ENCODE measurements around the gene TRIM41. TPM values are rescaled to one million over a fixed set of nuclear protein-coding genes. Genes with fewer than 3 reads are reported as not detected.
"Not testable (repeated sequence)": the region's sequence is repeated elsewhere in the genome, so short reads cannot be mapped to it uniquely, and the experiment has no call there.

The TRIM41 gene
- total RNA-seq, 1 experiment from 2014 or later = 14.0 TPM

DNA sequence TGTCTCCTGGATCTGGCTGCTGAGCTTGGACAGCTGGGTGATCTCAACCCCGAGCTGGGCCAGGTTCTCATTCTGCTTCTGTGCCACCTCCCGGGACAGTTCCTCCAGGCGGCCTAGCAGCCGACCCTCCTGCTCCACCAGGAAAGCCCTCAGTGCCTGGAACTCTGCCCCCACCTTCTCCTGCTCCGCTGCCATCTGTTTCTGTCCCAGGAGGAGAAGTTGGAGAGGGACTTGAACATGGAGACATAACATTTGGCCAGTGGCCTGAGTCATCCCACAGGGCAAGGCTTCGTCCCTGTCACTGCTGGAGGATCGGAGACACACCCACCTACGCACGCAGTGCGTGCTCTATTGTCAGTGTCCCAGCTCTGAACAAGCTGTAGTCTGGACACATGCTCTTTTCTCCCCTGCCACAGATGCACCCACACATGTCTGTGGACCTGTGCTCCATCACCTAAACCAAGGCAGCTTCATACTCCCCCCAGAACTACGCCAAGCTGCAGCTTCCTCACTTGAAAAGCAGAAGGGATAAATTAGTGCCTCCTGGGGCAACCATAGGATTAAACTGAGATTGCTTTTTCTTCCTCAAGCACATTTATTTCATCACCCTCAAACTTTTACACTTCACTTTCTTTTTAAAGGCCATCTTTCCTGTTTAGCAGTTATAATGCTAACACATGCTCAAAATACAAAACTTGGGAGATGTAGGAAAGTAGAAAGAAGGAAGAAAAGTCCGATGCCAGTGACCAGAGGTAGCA is 23.0 kb upstream of the TRIM41 start:
- no peak overlapping the region for H3K4me3 ChIP-seq
- no peak overlapping the region for H3K27ac ChIP-seq
- no peaks in the 10 kb centered on the region for H3K9me3 ChIP-seq (replicated peaks)
- DNase-seq (ENCODE audit: low read depth in 1 of 2, low spot score in 2 of 2) = no peak
- peaks cover 5% of the 10 kb centered on the region; the same call in 1 of the 2 replicates for H3K36me3 ChIP-seq
- H3K4me1 ChIP-seq (replicated peaks) = peaks cover 5% of the 10 kb centered on the region
- no peaks in the 10 kb centered on the region for H3K27me3 ChIP-seq (replicated peaks)

GRCh38 chr5:181200816-181201215 is 22.3 kb upstream of the TRIM41 start:
- Histone ChIP-seq H3K4me3 (no peak overlapping the region), H3K27me3 (replicated peaks) (no peaks in the 10 kb centered on the region), H3K9me3 (replicated peaks) (no peaks in the 10 kb centered on the region), H3K4me1 (replicated peaks) (peaks cover 11% of the 10 kb centered on the region), H3K36me3 (peaks cover 5% of the 10 kb centered on the region; the same call in 1 of the 2 replicates), H3K27ac (no peak overlapping the region)
- no peak for DNase-seq (ENCODE audit: low read depth in 1 of 2, low spot score in 2 of 2)

- H3K27me3 ChIP-seq (replicated peaks) = no peaks in the 10 kb centered on the region
- H3K4me3 ChIP-seq = no peak overlapping the region
- no peak for DNase-seq (ENCODE audit: low read depth in 1 of 2, low spot score in 2 of 2)
- H3K36me3 ChIP-seq = no peaks in the 10 kb centered on the region
- no peaks in the 10 kb centered on the region for H3K9me3 ChIP-seq (replicated peaks)
- H3K4me1 ChIP-seq (replicated peaks) = peaks cover 18% of the 10 kb centered on the region
- no peak overlapping the region for H3K27ac ChIP-seq
These were observed 19.9 kb upstream of the TRIM41 start for GRCh38 chr5:181203093-181203711.

- Histone ChIP-seq H3K27ac (no peak overlapping the region), H3K4me3 (peak overlapping the region; percentile 63), H3K27me3 (replicated peaks) (no peaks in the 10 kb centered on the region), H3K4me1 (replicated peaks) (peaks cover 18% of the 10 kb centered on the region), H3K9me3 (replicated peaks) (no peaks in the 10 kb centered on the region), H3K36me3 (no peaks in the 10 kb centered on the region)
- peak; percentile 58 to 65 for DNase-seq (ENCODE audit: low read depth in 1 of 2, low spot score in 2 of 2)
These were observed 19.3 kb upstream of the TRIM41 start for GRCh38 chr5:181203777-181204112.

GRCh38 chr5:181204113-181204825 is 18.8 kb upstream of the TRIM41 start:
- H3K27me3 ChIP-seq (replicated peaks) = no peaks in the 10 kb centered on the region
- DNase-seq (ENCODE audit: low read depth in 1 of 2, low spot score in 2 of 2) = peak in 1 of 2 experiments; percentile 68
- H3K36me3 ChIP-seq = no peaks in the 10 kb centered on the region
- peak overlapping the region; percentile 63 for H3K4me3 ChIP-seq
- H3K27ac ChIP-seq = 0 out of 2 replicates have a peak overlapping the region, but pooled peaks have one; percentile 5
- H3K9me3 ChIP-seq (replicated peaks) = no peaks in the 10 kb centered on the region
- peaks cover 18% of the 10 kb centered on the region for H3K4me1 ChIP-seq (replicated peaks)

GRCh38 chr5:181204826-181205760 is 18.0 kb upstream of the TRIM41 start, which contains the start of gene TRIM7:
TSS of gene TRIM7 (minus strand) at chr5:181205196. CDS start at chr5:181205110, 86 bp downstream.
- H3K4me3 ChIP-seq = peak within 1 kb of the TSS; percentile 63
- peak; percentile 88 to 91 for DNase-seq (ENCODE audit: low read depth in 1 of 2, low spot score in 2 of 2)
- H3K9me3 ChIP-seq (replicated peaks) = no peaks in the 10 kb centered on the region
- H3K4me1 ChIP-seq (replicated peaks) = peaks cover 18% of the 10 kb centered on the region
- H3K27ac ChIP-seq = peak within 1 kb of the TSS; percentile 5; the same call in 1 of the 2 replicates
- no peaks in the 10 kb centered on the region for H3K27me3 ChIP-seq (replicated peaks)
- H3K36me3 ChIP-seq = no peaks in the 10 kb centered on the region

DNA sequence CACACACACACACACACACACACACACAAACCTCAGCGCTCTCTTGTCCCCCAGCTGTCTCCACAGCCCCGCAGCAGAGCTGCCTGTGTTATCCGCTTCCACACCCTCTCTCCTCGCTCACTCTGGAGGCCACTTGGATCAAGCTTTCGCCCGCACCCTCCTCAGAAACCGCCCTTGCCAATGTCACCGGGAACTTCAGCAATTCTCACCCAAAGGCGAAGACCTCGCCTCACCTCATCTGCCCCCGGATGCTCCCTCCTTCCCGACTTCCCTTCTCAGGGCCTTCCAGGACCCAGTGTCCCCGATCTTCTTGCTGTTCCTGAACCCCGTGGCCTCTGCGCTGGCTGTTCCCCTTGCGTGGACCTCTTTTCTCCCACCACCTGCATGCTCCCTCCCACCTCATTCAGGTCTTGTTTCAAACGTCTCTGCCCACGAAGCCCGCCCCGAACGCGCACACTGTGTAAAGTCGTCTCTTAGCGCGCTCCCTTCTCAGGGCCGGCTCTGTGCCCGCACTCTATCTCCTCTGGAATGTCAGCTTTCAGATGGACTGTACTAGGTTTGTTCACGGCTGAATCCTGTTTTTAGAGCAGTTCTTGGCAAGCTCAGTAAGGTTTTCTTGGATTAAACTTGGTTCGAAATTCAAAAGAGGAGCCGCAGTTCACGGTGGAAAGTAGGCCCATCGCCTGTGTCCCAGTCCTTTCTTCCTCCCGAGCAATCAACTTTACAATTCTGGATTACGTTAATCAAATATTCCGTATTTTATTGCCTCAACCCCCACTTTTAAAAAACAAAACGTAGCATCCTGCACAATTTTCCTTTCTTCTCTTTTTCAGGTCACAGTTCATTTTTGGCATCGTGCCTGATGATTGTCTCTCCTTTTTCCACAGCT is 17.1 kb upstream of the TRIM41 start:
- Histone ChIP-seq H3K27me3 (replicated peaks) (no peaks in the 10 kb centered on the region), H3K27ac (no peak overlapping the region), H3K9me3 (replicated peaks) (no peaks in the 10 kb centered on the region), H3K4me3 (peak overlapping the region; percentile 63), H3K36me3 (no peaks in the 10 kb centered on the region), H3K4me1 (replicated peaks) (peaks cover 18% of the 10 kb centered on the region)
- peak in 1 of 2 experiments; percentile 47 for DNase-seq (ENCODE audit: low read depth in 1 of 2, low spot score in 2 of 2)

DNA sequence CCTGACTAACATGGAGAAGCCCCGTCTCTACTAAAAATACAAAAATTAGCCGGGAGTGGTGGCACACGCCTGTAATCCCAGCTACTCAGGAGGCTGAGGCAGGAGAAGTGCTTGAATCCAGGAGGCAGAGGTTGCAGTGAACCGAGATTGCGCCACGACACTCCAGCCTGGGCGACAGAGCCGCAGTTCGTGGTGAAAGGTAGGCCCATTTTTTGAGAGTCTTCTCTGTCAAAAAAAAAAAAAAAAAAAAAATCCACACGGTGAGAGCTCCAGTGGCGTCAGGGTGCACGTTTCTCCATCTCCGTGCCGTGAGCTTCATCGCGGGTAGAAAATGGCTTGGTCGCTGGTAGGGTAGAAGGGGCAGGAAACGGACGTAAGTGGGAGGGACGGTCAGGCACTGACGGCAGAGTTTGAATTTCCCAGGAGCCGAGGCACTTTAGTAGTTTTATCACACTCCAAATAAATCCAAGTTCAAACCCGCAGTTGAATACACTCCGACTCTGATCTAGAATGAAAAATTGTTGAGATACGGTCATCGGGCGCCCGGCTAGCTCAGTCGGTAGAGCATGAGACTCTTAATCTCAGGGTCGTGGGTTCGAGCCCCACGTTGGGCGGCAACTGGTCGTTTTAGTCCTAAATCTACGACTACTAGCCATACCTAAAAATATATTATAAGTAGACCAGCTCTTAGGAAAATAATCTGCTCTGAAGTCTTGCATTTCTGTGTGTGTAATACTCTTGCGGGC is 15.7 kb upstream of the TRIM41 start:
- Histone ChIP-seq H3K27ac (peak overlapping the region; percentile 76), H3K4me3 (peak overlapping the region; percentile 43), H3K4me1 (replicated peaks) (peaks cover 18% of the 10 kb centered on the region), H3K27me3 (replicated peaks) (no peaks in the 10 kb centered on the region), H3K9me3 (replicated peaks) (no peaks in the 10 kb centered on the region), H3K36me3 (no peaks in the 10 kb centered on the region)
- DNase-seq (ENCODE audit: low read depth in 1 of 2, low spot score in 2 of 2) = peak; percentile 94 to 98

DNA sequence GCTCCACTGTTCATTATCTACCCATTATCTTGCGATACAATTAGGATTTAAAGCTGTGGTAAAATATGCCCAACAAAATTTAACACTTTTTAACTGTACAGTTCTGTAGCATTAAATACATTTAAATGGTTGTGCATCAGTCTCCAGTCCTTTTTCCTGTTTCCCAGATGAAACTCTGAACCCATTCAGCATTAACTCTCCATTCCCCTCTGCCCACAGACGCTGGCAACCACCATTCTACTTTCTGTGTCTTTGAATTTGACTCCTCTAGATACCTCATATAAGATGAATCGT is 15.2 kb upstream of the TRIM41 start:
- peaks cover 18% of the 10 kb centered on the region for H3K4me1 ChIP-seq (replicated peaks)
- H3K4me3 ChIP-seq = no peak overlapping the region
- H3K27me3 ChIP-seq (replicated peaks) = no peaks in the 10 kb centered on the region
- H3K27ac ChIP-seq = no peak overlapping the region
- no peaks in the 10 kb centered on the region for H3K36me3 ChIP-seq
- DNase-seq (ENCODE audit: low read depth in 1 of 2, low spot score in 2 of 2) = no peak
- no peaks in the 10 kb centered on the region for H3K9me3 ChIP-seq (replicated peaks)

DNA sequence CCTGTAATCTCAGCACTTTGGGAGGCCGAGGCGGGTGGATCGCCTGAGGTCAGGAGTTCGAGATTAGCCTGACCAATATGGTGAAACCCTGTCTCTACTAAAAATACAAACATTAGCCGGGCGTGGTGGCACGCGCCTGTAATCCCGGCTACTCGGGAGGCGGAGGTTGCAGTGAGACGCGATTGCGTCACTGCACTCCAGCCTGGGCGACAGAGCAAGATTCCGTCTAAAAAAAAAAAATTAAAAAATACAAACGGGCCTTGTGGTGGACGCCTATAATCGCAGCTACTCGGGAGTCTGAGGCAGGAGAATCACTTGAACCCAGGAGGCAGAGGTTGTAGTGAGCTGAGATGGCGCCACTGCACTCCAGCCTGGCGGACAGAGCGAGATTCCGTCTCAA is 14.1 kb upstream of the TRIM41 start:
- H3K27ac ChIP-seq; H3K27me3 ChIP-seq (replicated peaks); DNase-seq (ENCODE audit: low read depth in 1 of 2, low spot score in 2 of 2); H3K4me3 ChIP-seq; H3K9me3 ChIP-seq (replicated peaks); H3K36me3 ChIP-seq: not testable (repeated sequence)
- peaks cover 18% of the 10 kb centered on the region for H3K4me1 ChIP-seq (replicated peaks)

DNA sequence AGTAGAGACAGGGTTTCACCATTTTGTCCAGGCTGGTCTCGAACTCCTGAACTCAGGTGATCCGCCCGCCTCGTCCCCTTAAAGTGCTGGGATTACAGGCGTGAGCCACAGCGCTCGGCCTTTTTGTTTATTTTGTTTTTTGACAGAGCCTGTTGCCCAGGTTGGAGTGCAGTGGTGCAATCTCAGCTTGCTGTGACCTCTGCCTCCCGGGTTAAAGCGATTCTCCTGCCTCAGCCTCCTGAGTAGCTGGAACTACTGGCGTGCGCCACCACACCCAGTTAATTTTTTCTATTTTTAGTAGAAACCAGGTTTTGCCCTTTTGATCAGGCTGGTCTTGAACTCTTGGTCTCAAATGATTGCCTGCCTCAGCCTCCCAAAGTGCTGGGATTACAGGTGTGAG is 12.9 kb upstream of the TRIM41 start:
- not testable (repeated sequence) for H3K9me3 ChIP-seq (replicated peaks); H3K36me3 ChIP-seq; H3K4me3 ChIP-seq; H3K27me3 ChIP-seq (replicated peaks); H3K27ac ChIP-seq; DNase-seq (ENCODE audit: low read depth in 1 of 2, low spot score in 2 of 2)
- H3K4me1 ChIP-seq (replicated peaks) = peaks cover 13% of the 10 kb centered on the region

DNA sequence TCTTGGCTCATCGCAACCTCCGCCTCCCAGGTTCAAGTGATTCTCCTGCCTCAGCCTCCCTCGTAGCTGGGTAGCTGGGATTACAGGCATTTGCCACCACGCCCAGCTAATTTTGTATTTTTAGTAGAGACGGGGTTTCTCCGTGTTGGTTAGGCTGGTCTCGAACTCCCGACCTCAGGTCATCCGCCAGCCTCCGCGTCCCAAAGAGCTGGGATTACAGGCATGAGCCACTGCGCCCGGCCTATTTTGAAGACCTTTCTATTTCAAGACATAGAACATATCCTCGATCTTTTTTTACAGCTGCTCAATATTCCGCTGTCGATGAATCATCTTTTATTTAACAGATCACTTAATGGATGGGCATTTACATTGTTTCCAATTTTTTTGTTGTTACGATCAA is 12.4 kb upstream of the TRIM41 start:
- H3K36me3 ChIP-seq; H3K4me3 ChIP-seq; H3K4me1 ChIP-seq (replicated peaks); DNase-seq (ENCODE audit: low read depth in 1 of 2, low spot score in 2 of 2); H3K27me3 ChIP-seq (replicated peaks); H3K9me3 ChIP-seq (replicated peaks); H3K27ac ChIP-seq: not testable (repeated sequence)

Data from SJSA1 (cell line).